Measurements from ENCODE around the gene PGLYRP2. TPM values are rescaled to one million over a fixed set of nuclear protein-coding genes. Genes with fewer than 3 reads are reported as not detected.

The PGLYRP2 gene
- total and polyA plus RNA-seq, 2 experiments from 2014 or later: not detected

GRCh38 chr19:15464394-15465385 is 14.6 kb downstream of the PGLYRP2 start, which contains the start of gene RASAL3:
Gene RASAL3 (minus strand): TSS chr19:15464544. CDS start chr19:15464358, 186 bp downstream.
- no peaks in the 10 kb centered on the region for H4K20me1 ChIP-seq (ENCODE audit: insufficient read depth)
- no peak within 1 kb of the TSS for H3K27ac ChIP-seq
- H3K4me2 ChIP-seq (ENCODE audit: unreplicated experiment): no peak within 1 kb of the TSS
- no peak within 1 kb of the TSS for H3K4me3 ChIP-seq
- no peak within 1 kb of the TSS for H2AFZ ChIP-seq
- no peaks in the 10 kb centered on the region for H3K79me2 ChIP-seq (ENCODE audit: insufficient read depth)
- DNase-seq: no peak
- peaks cover 19% of the 10 kb centered on the region for H3K27me3 ChIP-seq (replicated peaks; ENCODE audit: insufficient read depth)
- H3K36me3 ChIP-seq (ENCODE audit: low read depth): no peaks in the 10 kb centered on the region
- no peak within 1 kb of the TSS for H3K9ac ChIP-seq
- no peaks in the 10 kb centered on the region for H3K9me2 ChIP-seq (ENCODE audit: insufficient read depth)
- TF ChIP-seq EZH2 (IDR thresholded peaks at IDR 0.05; ENCODE audit: insufficient read depth, poor library complexity, severe bottlenecking) (no peak), EZH2phosphoT487 (IDR thresholded peaks at IDR 0.05; ENCODE audit: insufficient read depth, low read depth) (no peak)
- in situ Hi-C loops (cut with MboI): no loop called here
- H3K9me3 ChIP-seq (ENCODE audit: low read depth): no peaks in the 10 kb centered on the region
- no peaks in the 10 kb centered on the region for H3K4me1 ChIP-seq (ENCODE audit: insufficient read depth)
- H3F3A ChIP-seq (ENCODE audit: insufficient read depth): no peaks in the 10 kb centered on the region
- 28% methylated on average over 14 to 17 of the region's 17 CpGs for WGBS, 2 experiments (ENCODE audit: low coverage in 1 of 2, low lambda C conversion rate in 2 of 2, missing lambda C conversion rate in 2 of 2)

- H3K4me3 ChIP-seq: no peak overlapping the region
- no peak overlapping the region for H3K4me2 ChIP-seq (ENCODE audit: unreplicated experiment)
- WGBS, 2 experiments (ENCODE audit: low coverage in 1 of 2, low lambda C conversion rate in 2 of 2, missing lambda C conversion rate in 2 of 2): 23 to 28% methylated on average over 21 to 25 of the region's 25 CpGs
- no peak overlapping the region for H3K27ac ChIP-seq
- H3K9me3 ChIP-seq (ENCODE audit: low read depth): no peaks in the 10 kb centered on the region
- no peak overlapping the region for H2AFZ ChIP-seq
- no peaks in the 10 kb centered on the region for H4K20me1 ChIP-seq (ENCODE audit: insufficient read depth)
- TF ChIP-seq EZH2phosphoT487 (IDR thresholded peaks at IDR 0.05; ENCODE audit: insufficient read depth, low read depth) (no peak), EZH2 (IDR thresholded peaks at IDR 0.05; ENCODE audit: insufficient read depth, poor library complexity, severe bottlenecking) (no peak)
- H3K79me2 ChIP-seq (ENCODE audit: insufficient read depth): no peaks in the 10 kb centered on the region
- no peak overlapping the region for H3K9ac ChIP-seq
- no peak for DNase-seq
- in situ Hi-C loops (cut with MboI): no loop called here
- H3K27me3 ChIP-seq (replicated peaks; ENCODE audit: insufficient read depth): peaks cover 15% of the 10 kb centered on the region
- no peaks in the 10 kb centered on the region for H3K9me2 ChIP-seq (ENCODE audit: insufficient read depth)
- no peaks in the 10 kb centered on the region for H3K4me1 ChIP-seq (ENCODE audit: insufficient read depth)
- H3K36me3 ChIP-seq (ENCODE audit: low read depth): no peaks in the 10 kb centered on the region
- H3F3A ChIP-seq (ENCODE audit: insufficient read depth): no peaks in the 10 kb centered on the region
Observed at GRCh38 chr19:15463861-15464371, 15.4 kb downstream of the PGLYRP2 start.

- Histone ChIP-seq H4K20me1 (ENCODE audit: insufficient read depth) (no peaks in the 10 kb centered on the region), H3K9me2 (ENCODE audit: insufficient read depth) (no peaks in the 10 kb centered on the region), H3K79me2 (ENCODE audit: insufficient read depth) (no peaks in the 10 kb centered on the region), H2AFZ (no peak overlapping the region), H3K4me3 (no peak overlapping the region), H3K27me3 (replicated peaks; ENCODE audit: insufficient read depth) (peaks cover 22% of the 10 kb centered on the region), H3F3A (ENCODE audit: insufficient read depth) (no peaks in the 10 kb centered on the region), H3K9ac (no peak overlapping the region), H3K4me1 (ENCODE audit: insufficient read depth) (no peaks in the 10 kb centered on the region), H3K36me3 (ENCODE audit: low read depth) (no peaks in the 10 kb centered on the region), H3K9me3 (ENCODE audit: low read depth) (no peaks in the 10 kb centered on the region), H3K4me2 (ENCODE audit: unreplicated experiment) (no peak overlapping the region), H3K27ac (no peak overlapping the region)
- DNase-seq: no peak
- in situ Hi-C loops (cut with MboI): no loop called here
- WGBS, 2 experiments (ENCODE audit: low coverage in 1 of 2, low lambda C conversion rate in 2 of 2, missing lambda C conversion rate in 2 of 2): 75 to 81% methylated on average over 2 of the region's 2 CpGs
- TF ChIP-seq EZH2phosphoT487 (IDR thresholded peaks at IDR 0.05; ENCODE audit: insufficient read depth, low read depth): no peak
- TF ChIP-seq EZH2 (IDR thresholded peaks at IDR 0.05; ENCODE audit: insufficient read depth, poor library complexity, severe bottlenecking): no peak
Observed at GRCh38 chr19:15461694-15462093, 17.6 kb downstream of the PGLYRP2 start.

- H3K9me3 ChIP-seq (ENCODE audit: low read depth): no peaks in the 10 kb centered on the region
- TF ChIP-seq EZH2phosphoT487 (IDR thresholded peaks at IDR 0.05; ENCODE audit: insufficient read depth, low read depth): no peak
- TF ChIP-seq EZH2 (IDR thresholded peaks at IDR 0.05; ENCODE audit: insufficient read depth, poor library complexity, severe bottlenecking): no peak
- no peak overlapping the region for H3K4me2 ChIP-seq (ENCODE audit: unreplicated experiment)
- no peaks in the 10 kb centered on the region for H3K36me3 ChIP-seq (ENCODE audit: low read depth)
- H3K9ac ChIP-seq: no peak overlapping the region
- no peak for DNase-seq
- H3K4me1 ChIP-seq (ENCODE audit: insufficient read depth): no peaks in the 10 kb centered on the region
- no peaks in the 10 kb centered on the region for H4K20me1 ChIP-seq (ENCODE audit: insufficient read depth)
- no peak overlapping the region for H3K4me3 ChIP-seq
- H3K9me2 ChIP-seq (ENCODE audit: insufficient read depth): no peaks in the 10 kb centered on the region
- peaks cover 29% of the 10 kb centered on the region for H3K27me3 ChIP-seq (replicated peaks; ENCODE audit: insufficient read depth)
- no peak overlapping the region for H3K27ac ChIP-seq
- 11 to 14% methylated on average over 43 to 54 of the region's 54 CpGs for WGBS, 2 experiments (ENCODE audit: low coverage in 1 of 2, low lambda C conversion rate in 2 of 2, missing lambda C conversion rate in 2 of 2)
- H3K79me2 ChIP-seq (ENCODE audit: insufficient read depth): no peaks in the 10 kb centered on the region
- H3F3A ChIP-seq (ENCODE audit: insufficient read depth): no peaks in the 10 kb centered on the region
- H2AFZ ChIP-seq: no peak overlapping the region
- in situ Hi-C loops (cut with MboI): no loop called here
Observed at GRCh38 chr19:15457701-15458484, 21.4 kb downstream of the PGLYRP2 start.
